ENCODE data around the gene CD96.
"Not testable (repeated sequence)": the region's sequence is repeated elsewhere in the genome, so short reads cannot be mapped to it uniquely, and the experiment has no call there.

Gene CD96

DNA sequence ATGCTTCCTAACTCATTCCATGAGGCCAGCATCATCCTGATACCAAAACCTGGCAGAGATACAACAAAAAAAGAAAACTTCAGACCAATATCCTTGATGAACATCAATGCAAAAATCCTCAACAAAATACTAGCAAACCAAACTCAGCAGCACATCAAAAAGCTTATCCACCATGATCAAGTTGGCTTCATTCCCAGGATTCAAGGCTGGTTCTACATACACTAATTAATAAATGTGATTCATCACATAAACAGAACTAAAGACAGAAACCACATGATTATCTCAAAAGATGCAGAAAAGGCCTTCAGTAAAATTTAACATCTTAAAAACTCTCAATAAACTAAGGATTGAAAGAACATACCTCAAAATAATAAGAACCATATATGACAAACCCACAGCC lies 88.6 kb downstream of the CD96 start:
- not testable (repeated sequence) for DNase-seq

DNA sequence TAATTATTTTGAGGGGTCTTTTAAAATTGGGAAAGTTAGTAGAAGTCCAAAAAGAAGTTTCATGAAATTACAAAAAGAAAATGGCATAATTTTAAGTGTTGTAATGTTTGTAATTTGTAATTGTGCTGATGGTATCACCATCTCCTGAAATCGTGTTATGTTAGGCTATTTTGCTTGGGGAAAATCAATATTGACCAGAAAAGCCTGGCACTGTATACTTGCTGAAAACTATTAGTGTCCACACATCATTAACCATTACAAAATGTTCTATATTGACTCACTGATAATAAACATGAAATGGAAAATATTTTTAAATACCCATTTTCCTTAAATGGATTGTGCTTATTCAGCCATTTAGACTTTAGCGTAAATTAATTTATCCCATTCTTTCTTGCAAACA lies 93.4 kb downstream of the CD96 start:
- DNase-seq, result no peak

DNA sequence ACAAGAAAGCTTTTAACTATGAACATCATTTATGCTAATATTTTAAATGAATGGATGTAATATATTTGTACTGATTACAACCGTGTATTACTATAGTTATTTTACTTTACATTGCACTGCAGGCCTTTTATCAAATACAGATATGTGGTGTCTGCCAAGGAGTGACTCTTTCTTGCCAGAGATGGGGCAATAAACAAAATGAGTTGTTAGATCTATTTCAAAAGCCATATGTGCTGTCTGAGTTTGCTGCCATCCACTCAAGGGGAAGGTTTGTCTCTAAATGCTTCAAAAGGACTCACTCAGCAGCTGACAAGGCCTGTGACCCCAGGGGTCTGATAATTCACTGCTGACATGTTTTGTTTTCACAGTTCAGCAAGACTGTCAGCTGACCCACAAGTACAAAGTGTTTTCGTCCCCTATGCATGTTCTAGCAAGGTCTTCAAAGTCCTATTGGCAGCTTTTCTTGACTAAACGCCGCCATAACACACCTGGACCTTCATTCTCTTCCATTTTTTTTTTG lies 94.4 kb downstream of the CD96 start:
- no peak for DNase-seq

DNA sequence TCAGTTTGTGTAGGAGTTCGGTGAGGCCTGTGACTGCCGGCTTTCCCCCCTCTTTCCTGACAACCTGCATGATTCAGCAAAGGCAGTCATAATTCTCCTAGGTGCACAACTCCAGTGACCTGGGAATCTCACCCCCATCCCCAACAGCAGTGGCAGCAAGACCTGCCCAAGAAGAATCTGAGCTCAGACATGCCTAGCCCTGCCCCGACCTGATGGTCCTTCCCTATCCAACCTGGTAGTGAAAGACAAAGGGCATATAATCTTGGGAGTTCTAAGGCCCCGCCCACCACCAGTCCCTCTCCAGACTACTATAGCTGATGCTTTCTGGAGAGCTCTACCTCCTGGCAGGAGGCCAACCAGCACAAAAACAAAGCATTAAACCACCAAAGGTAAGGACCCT lies 97.3 kb downstream of the CD96 start:
- DNase-seq, result no peak

DNA sequence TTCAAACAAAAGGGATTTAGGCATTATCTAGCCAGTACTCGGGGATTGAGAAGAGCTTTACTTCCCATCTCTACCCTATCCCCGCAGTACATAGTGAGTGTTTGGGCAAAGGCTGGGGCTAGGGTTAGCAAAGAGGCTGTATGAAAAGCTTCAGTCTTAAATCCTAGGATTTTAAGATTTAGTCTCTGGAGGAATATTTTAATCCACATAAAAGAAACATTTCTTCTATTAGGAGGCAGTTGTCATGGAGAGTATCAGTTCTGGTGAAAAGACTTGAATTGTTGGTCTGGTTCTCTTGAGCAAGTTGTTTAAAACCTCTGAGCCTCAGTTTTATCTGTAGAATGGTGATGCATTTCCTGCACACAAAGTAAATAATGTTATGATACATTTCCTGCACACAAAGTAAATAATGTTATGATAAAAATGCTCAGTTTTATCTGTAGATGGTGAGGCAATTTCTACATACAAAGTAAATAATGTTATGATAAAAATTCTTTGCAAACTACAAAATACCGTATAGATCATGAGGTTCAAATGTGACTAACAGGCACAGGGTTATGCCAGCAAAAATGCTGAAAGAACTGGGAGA lies 107.1 kb downstream of the CD96 start:
- no peak for DNase-seq

DNA sequence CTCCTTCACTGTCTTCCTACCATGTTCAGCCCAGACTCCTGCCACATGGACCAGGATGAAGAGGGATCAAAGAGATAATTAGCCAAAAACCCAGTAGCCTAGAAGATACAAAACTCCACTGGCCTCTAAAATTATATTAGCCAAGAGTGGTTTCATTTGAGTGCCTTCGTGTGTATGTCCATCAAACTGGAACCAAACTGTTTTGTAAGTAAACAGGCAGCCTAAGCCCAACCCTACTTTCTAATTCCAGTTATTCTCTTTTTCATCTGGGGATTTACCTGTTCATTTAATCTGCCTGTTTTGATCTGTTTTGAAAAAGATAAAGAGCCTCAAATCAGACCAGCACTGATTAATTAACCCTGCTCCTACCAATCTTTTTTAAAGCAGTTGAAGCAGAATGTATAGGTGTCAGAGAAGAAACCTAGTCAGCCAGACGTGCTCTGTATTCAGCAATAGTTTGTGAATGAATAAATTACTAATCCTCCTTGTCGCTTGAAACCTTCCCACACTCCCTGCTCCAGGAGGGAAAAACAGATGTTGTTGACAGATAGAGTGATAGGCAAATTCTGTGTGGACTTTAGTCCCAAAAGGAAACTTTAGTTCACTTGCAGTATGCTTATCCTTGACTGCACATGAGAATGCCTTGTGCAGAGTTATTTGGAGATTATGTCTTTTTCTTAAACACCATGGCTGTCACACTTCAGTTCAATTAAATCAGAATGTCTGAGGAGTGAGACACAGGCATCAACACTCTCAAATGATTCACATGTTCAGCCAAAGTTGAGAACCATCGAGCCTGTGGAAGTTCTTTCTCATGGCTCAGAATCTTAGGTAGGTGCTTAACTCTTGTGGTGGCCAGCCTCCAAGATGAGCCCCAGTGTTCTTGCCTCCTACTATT lies 108.6 kb downstream of the CD96 start:
- no peak for DNase-seq

DNA sequence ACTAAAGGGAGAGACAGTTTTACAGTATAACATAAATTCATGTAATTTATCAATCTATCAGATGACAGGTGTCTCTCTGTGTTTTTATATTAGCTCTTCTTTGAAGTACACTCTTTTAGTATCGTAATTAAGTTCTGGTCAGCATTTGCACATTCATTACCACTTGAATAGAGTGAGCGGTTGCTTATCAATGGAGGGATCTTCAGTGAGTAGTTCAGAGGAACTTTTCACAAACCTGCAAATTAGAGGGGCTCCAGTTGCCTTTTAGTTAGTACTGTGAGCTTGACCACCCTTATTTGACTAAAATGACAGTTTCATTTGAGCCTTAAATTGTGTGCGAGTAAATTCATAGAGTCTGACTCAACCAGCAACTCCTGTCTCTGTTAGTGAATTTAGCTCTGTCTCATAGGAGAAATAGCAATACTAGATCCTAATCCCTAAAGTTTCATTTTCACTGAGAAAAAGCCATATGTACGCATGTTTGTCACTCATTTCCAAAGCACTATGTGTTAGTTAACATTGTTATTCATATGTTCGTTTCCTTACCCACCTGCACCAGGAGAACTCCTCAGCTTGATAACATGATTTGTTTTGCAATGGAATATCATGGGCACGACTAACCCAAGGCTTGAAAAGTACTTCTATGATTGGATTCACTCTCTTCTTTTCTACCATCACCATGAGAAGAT lies 110.6 kb downstream of the CD96 start:
- DNase-seq, result no peak

DNA sequence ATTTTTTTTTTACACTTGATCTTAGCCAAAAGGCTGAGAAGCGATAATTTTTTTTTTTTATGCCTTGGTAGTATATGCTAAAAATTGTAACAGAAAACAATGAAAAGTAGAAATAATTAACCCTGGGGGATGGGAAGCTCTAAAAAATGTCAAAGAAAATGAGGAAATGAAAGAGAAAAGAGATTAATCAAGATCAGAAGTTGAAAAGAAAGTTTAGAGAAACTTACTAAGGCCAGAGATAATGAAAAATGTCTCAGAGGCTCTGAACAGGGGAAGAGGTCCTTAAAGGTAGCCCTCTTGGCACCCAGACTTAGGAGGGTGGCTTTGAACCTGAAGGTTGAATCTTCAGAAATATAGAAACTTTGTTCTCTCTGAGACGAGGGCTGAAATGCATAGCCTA lies 111.8 kb downstream of the CD96 start:
- DNase-seq, result no peak

DNA sequence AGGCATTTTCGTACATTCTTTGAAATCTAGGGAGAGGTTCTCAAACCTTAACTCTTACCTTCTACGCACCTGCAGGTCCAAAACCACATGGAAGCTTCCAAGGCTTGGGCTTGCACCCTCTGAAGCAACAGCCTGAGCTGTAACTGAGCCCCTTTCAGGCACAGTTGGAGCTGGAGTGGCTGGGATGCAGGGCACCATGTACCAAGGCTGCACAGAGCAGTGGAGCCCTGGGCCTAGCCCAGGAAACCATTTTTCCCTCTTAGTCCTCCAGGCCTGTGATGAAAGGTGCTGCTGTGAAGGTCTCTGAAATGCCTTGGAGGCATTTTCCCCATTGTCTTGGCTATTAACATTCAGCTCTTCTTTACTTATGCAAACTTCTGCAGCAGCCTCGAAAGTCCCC lies 120.0 kb downstream of the CD96 start:
- no peak for DNase-seq

DNA sequence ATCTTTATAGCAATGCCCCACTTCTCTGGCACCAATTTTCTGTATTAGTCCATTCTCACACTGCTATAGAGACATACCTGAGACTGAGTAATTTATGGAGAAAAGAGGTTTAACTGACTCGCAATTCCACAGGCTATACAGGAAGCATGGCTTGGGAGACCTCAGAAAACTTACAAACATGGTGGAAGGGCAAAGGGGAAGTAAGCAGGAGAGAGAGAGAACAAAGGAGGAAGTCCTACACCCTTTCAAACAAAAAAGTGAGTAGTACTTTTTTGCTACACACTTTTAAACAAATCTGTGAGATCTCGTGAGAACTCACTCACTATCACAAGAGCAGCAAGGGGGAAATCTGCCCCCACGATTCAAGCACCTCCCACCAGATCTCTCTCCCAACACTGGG lies 120.9 kb downstream of the CD96 start:
- no peak for DNase-seq

DNA sequence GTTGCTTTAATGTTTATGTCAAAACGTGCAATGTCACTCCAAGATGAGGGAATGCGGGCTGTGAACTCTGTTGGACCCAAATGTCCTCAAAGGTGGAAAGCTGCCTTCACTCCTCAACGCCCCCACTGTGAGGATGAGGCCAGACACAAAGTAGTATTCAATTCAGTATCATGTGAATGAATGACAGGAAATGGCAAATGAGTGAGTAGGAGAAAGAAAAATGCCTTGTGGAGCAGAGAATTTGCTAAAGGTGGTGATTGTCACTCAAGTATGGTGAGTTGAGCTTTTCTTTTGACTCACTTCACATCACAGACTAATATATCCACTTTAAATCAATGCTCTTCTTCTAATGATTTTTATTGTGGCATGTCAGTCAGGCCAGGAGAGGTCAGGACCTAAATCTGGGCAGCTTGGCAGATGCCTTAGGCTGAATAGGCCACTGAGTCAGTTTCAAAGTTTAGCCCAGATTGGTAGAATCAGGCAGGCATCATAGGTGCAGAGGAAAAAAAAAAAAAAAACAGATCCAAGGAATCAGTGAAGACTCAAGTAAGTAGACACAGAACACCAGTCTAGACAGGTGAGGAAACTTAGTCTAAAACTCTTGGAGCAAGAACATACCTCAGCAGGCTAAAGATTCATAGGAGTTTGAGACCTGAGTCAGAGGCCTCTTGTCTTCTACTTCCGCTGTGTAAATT lies 124.2 kb downstream of the CD96 start:
- DNase-seq, result no peak

DNA sequence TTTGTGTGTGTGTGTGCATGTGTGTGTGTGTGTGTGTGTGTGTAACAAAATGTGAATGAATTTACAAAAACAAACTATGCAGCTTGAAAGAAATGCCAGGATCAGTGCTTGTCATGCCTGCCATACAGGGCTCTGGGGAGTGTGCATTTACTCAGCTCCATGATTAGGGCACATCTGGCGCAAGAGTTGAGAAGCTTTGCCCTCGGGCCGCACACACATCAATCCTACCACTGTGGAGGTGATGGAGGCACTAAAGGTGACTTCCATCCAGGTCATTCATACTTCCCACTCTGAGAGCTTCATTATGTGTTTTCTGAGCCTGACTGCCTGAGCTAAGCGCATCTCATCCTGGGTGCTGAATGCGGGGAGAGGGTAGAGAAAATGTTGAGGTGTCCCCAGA lies 125.2 kb downstream of the CD96 start:
- no peak for DNase-seq

DNA sequence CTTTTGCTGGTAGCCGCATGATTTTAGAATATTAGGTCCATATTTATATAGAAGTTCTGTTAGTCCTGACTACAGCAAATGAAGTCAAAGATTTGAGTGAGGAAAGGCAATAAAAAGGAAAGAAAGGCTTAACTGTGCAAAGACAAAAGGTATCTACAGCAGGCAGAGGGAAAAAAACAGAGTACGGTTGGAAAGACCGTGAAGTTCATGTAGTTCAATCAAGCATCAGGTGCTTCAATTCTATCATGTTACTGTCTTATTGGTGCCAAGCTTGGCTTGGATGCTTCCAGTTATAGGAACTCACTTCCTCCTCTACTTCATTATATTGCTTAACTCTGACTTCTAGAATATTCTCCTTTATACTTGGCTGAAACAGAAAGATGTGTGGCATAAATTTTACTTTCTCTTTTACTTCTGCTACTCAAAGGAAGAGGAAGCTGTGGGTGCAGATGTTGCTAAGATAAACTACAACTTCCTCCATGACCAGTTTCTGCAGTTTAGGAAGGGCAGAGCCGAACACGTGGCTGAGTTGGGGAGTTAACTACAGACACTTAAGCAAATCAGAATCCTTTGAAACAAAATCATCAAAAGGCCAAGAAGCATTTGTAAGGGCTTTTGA lies 125.7 kb downstream of the CD96 start:
- DNase-seq, result no peak

DNA sequence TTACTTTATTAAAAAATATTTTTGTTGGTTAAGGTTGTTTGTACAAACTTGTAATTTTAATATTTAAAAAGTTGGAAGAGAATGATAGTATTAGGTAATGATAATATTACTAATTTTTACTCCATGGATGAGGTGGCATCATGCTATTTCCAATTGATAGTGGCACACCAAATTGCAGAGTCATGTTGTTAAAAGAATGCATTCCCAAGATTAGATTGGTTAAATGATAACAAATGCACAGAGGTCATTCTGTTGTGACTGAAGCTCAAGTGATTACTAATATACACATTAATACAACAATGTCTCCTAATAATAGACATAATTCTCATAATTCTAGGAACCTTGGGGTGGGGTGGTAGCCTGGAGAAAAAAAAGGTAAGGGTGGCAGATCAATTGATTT lies 126.3 kb downstream of the CD96 start:
- DNase-seq, result no peak

DNA sequence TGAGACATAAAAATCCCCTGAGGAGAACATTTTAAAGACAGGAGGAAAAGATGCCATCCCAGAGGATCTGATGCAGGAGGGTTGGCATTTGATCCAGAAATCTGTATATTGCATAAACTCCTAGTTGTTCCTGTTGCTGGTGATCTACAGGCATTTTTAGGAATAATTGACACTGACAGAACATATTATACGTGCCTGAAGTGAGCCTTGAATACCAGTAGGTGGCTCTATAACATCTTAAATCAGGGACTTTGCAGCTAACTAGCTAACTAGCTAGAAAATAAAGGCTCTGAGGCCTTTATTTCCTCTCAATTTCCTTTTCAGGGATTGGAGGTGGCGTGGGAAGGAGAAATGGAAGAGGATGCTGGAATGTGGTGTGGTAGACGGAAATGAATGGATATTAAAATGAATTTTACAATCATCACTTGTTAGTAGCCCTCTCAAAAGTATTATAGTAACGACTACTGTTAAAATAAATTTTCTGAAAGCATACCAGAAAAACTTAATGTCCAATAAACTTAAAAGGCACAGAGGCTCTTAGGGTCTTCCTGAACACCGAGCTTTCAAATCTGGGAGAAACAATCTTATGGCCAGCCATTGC lies 127.0 kb downstream of the CD96 start:
- no peak for DNase-seq

DNA sequence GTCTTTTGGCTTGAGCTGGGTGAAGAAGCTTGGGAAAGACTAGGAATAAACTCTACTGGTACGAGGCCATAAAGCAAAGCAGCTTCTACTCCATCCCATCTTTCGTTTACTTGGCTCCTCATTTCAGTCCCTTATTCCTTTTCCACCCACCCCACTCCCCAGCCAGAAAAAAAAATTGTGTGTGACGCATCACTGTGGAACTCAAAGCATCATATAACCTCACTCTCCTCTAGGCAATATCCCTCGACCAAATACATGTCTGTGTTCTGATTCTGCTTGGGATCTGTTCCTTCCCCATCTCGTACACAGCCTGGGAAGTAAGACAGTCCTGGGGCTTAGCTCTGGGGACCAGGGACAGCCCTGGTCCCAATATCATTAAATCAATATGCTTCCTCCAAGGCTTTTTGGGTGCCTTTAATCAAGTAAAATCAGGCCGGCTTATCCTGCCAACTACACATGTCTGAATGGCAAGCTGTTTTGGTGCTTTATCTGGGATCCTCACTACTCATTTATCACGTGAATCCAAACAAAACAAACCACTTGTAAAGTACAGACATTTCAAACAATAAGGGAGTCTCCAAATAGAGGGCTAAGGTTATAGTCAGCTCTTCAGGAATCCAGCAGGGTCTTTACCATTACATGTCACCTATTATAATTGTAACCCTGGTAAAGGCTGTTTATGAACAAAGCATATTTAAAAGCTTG lies 128.1 kb downstream of the CD96 start:
- DNase-seq, result no peak

DNA sequence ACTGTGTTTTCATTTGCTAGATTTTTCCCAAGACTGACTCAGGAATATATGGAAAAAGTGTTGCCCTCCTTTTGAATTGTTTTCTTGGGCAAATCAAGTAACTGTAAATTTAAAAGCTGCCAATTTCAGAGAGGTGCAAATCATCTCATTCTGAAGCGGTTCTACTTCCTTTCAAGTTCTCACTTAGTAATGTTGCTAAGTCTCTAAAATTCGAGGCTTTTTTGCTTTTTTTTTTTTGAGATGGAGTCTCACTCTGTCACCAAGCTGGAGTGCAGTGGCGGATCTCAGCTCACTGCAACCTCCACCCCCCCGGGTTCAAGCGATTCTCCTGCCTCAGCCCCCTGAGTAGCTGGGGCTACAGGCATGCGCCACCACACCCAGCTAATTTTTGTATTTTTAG lies 130.5 kb downstream of the CD96 start:
- not testable (repeated sequence) for DNase-seq

DNA sequence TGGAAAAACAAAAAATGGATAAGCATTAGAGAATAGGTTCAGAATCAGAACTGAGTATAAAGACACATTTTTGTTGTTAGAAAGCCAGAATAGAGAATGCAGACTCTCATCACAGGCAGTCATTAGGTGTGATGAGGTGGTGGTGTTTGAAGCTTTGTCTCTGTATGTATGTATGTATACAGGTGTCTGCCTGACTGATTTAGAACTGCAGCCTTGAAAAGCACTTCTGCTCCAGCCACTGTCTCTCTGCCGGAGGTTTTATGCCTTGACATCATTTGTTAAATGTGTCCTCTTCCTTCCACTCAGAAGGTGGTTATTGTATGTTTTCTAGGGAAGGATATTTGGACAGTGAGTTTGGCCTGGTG lies 133.8 kb downstream of the CD96 start:
- no peak for DNase-seq

DNA sequence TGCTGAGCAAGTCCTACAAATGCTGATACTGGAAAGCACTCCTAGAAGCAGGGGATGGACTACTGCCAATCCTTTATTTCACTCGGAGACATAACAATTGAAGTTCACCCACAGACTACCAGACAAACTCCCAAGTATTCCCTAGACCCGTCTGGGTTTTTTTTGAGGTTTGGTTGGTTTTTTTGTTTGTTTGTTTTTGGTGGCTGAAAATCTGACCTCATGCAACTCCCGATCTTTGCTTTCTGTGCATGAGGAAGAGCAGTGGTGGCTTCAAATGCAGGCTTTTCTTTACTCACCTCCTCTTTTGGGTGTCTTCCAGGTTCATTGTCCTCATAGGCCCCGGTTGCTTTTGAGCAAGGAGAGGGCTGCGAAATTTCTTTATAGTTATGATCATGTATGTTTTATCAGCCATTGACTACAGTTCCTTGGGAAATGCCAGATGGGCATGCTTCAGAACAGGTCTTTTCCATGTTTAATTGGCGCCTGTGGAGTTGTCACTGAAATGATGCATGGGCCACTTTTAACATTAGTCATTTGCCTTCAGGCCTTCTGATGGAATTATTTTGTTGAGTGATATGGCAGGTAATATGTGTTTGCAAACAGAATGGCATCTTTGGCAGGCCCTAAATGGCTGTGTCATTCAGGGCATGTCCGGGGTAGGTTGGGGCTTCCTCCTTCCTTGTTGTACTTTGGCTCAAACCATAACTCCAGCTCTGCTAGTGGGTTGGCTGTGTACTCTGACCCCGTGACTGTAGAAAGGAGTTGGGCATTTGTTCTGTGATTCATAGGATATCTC lies 134.4 kb downstream of the CD96 start:
- DNase-seq, result no peak

DNA sequence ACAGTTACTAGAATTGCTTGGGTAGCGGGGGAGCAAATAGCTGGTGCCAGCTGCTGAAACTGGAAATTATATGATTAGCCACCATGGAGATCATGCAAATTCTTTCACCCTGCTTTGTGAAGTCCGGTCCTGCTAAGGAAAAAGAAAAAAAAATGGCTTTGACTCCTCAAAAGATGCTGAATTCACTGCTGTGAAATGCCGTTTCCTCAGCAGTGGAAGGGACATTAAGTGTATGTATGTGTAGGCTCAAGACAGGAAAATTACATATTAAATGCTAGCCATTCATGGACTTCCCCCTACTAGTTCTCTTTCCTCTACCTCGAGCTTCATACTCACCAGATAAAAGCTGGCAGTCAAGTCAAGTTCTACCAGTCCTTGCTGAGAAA lies 135.0 kb downstream of the CD96 start:
- no peak for DNase-seq
